ENCODE results near the gene PAH. TPM values are rescaled to one million over a fixed set of nuclear protein-coding genes. Genes with fewer than 3 reads are reported as not detected.

PAH gene
- total and polyA plus RNA-seq, 2 of the 4 experiments (the other 2 are of a cell fraction): not detected

DNA sequence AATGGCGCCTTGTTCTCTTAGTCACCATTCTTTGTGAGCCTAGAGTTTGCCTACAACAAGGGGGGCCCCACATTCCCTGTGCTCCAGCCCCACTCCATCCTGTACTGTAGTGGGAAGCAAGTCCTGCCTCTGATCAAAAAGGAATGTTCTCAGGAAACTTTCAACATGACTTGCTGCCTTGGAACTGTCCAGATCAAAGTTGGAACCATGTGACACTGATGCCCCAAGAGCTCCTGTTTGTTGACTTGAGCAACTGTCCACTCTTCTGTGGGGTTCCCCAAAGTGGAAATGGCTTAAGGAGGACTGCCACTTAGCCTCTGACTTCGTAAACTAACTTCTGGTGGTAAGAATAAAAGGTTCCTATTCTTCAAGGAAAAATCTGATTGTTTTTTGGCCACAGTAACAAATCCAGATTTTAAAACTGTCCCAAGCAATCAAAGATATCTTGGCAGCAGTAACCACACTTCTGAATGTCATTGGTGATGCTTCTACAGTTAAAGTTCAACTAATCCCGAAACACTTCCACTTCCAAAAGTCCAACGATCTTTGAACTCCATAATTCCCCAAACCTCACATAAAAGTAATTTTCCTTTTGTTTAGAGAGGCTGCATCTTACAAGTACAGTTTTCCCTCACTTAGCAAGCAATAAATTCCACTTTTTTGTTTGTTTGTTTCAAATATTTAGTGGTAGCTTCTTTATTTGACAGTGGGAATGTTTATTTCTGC is 67.2 kb downstream of the PAH start:
- Histone ChIP-seq H2BK20ac (ENCODE audit: low read depth, low read length) (no peak overlapping the region), H3K4me2 (ENCODE audit: low read depth, low read length) (no peak overlapping the region), H2AK5ac (ENCODE audit: low read depth, low read length) (no peak overlapping the region), H2BK15ac (ENCODE audit: low read depth, low read length) (no peak overlapping the region), H3K27ac (ENCODE audit: insufficient read depth, low read length) (no peak overlapping the region), H3K9me3 (ENCODE audit: control insufficient read depth, insufficient read depth, low read length) (peaks cover 24% of the 10 kb centered on the region; the same call in 1 of the 2 replicates), H3K23ac (ENCODE audit: low read depth, low read length) (no peak overlapping the region), H3K4me1 (ENCODE audit: control insufficient read depth, insufficient read depth, low read length) (no peaks in the 10 kb centered on the region), H3K36me3 (ENCODE audit: control insufficient read depth, insufficient read depth, low read length) (no peaks in the 10 kb centered on the region), H3K14ac (replicated peaks; ENCODE audit: low read depth, low read length) (no peak overlapping the region), H4K20me1 (ENCODE audit: insufficient read depth, low read length) (no peaks in the 10 kb centered on the region), H2BK5ac (ENCODE audit: low read depth, low read length, poor library complexity, severe bottlenecking) (no peak overlapping the region), H3K18ac (ENCODE audit: low read depth, low read length) (no peak overlapping the region), H3K9ac (ENCODE audit: low read depth, low read length) (no peak overlapping the region), H4K5ac (ENCODE audit: low read depth, low read length) (no peak overlapping the region), H2BK120ac (ENCODE audit: low read depth, low read length) (no peak overlapping the region), H3K4me3 (ENCODE audit: insufficient read depth, low read depth, low read length) (no peak overlapping the region), H4K8ac (ENCODE audit: low read depth in 2 of 2, low read length in 2 of 2) (no peak overlapping the region), H4K91ac (ENCODE audit: insufficient read depth, low read depth, low read length) (no peak overlapping the region), H3K79me1 (ENCODE audit: low read depth in 1 of 2, low read length in 2 of 2) (no peaks in the 10 kb centered on the region), H3K4ac (ENCODE audit: low read depth, low read length) (no peak overlapping the region), H3K9me1 (ENCODE audit: insufficient read depth, low read length) (no peaks in the 10 kb centered on the region), H3K27me3 (ENCODE audit: control insufficient read depth, insufficient read depth, low read length) (no peaks in the 10 kb centered on the region), H2AFZ (replicated peaks; ENCODE audit: low read length, poor library complexity) (no peak overlapping the region), H2AK9ac (replicated peaks; ENCODE audit: low read depth, low read length, poor library complexity) (no peak overlapping the region), H3K56ac (ENCODE audit: extremely low read depth, insufficient read depth, low read length) (no peak overlapping the region)
- ChIA-PET CTCF (no interaction called here), POLR2A (ENCODE audit: unreplicated experiment) (no interaction called here)
- WGBS, 2 experiments (ENCODE audit: extremely low coverage in 2 of 2, insufficient read length in 1 of 2): no CpG with 5 or more reads among the region's 4 CpGs
- TF ChIP-seq RCOR1 (IDR thresholded peaks at IDR 0.05; ENCODE audit: insufficient replicate concordance, low read length) (no peak), MAFK (IDR thresholded peaks at IDR 0.05; ENCODE audit: low read depth, low read length) (no peak), RFX5 (IDR thresholded peaks at IDR 0.05; ENCODE audit: low read depth, low read length) (no peak), SMC3 (IDR thresholded peaks at IDR 0.05; ENCODE audit: low read depth, low read length) (no peak), MXI1 (IDR thresholded peaks at IDR 0.05; ENCODE audit: borderline replicate concordance, low read depth, low read length) (no peak), NFE2L2 (IDR thresholded peaks at IDR 0.05; ENCODE audit: low read depth, low read length) (no peak), MAZ (IDR thresholded peaks at IDR 0.05; ENCODE audit: borderline replicate concordance, low read depth, low read length) (no peak), CHD1 (IDR thresholded peaks at IDR 0.05; ENCODE audit: low read depth, low read length) (no peak), CEBPB (IDR thresholded peaks at IDR 0.05; ENCODE audit: low read depth, low read length) (no peak)
- TF ChIP-seq, protein P1, sequence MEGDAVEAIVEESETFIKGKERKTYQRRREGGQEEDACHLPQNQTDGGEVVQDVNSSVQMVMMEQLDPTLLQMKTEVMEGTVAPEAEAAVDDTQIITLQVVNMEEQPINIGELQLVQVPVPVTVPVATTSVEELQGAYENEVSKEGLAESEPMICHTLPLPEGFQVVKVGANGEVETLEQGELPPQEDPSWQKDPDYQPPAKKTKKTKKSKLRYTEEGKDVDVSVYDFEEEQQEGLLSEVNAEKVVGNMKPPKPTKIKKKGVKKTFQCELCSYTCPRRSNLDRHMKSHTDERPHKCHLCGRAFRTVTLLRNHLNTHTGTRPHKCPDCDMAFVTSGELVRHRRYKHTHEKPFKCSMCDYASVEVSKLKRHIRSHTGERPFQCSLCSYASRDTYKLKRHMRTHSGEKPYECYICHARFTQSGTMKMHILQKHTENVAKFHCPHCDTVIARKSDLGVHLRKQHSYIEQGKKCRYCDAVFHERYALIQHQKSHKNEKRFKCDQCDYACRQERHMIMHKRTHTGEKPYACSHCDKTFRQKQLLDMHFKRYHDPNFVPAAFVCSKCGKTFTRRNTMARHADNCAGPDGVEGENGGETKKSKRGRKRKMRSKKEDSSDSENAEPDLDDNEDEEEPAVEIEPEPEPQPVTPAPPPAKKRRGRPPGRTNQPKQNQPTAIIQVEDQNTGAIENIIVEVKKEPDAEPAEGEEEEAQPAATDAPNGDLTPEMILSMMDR (conservative IDR thresholded peaks at IDR 0.05; ENCODE audit: low read depth, low read length): no peak
- intact Hi-C loops (cut with micrococcal nuclease) (no loop called here), dilution Hi-C loops (cut with HindIII; ENCODE audit: low sequenced_read_pairs, unreplicated experiment) (no loop called here), in situ Hi-C loops (cut with MboI; ENCODE audit: low sequenced_read_pairs) (no loop called here)
- BruUV-seq (replicated peaks): no TSS peak
- ATAC-seq (ENCODE audit: low read depth) (no peak), DNase-seq (no peak)

Data from IMR-90 (cell line).